Adipocyte (in vitro differentiated cells): ENCODE measurements around the gene ZNF417.
"Not testable (repeated sequence)": the region's sequence is repeated elsewhere in the genome, so short reads cannot be mapped to it uniquely, and the experiment has no call there.

Experiments
- DNase-seq: peaks from one replicate; pipeline ENCODE4 v3.0.0-alpha.2; 2015; ENCODE audit warnings: low read depth
- H3K27me3 ChIP-seq: replicated peaks from 2 replicates; pipeline ENCODE4 v1.7.0; 2013; ENCODE audit warnings: mild to moderate bottlenecking, low read length, moderate library complexity; ENCODE audit not compliant: control insufficient read depth, insufficient read depth
- H3K36me3 ChIP-seq: 2 replicates; pipeline ENCODE4 v1.7.0; 2013; ENCODE audit warnings: low read length, mild to moderate bottlenecking, moderate library complexity; ENCODE audit not compliant: control insufficient read depth, insufficient read depth, severe bottlenecking
- H3K4me1 ChIP-seq: 2 replicates; pipeline ENCODE4 v1.7.0; 2013; ENCODE audit warnings: mild to moderate bottlenecking, low read length, moderate library complexity; ENCODE audit not compliant: control insufficient read depth, insufficient read depth
- H3K4me3 ChIP-seq: 2 replicates; pipeline ENCODE4 v1.7.0; 2013; ENCODE audit warnings: mild to moderate bottlenecking, low read length, moderate library complexity
- H3K9ac ChIP-seq: 2 replicates; pipeline ENCODE4 v1.7.0; 2013; ENCODE audit warnings: mild to moderate bottlenecking, low read length, moderate library complexity
- H3K9me3 ChIP-seq: 2 replicates; pipeline ENCODE4 v1.7.0; 2013; ENCODE audit warnings: mild to moderate bottlenecking, low read length, moderate library complexity; ENCODE audit not compliant: control insufficient read depth

Gene ZNF417

GRCh38 chr19:57916168-57916995 is at the start of gene ZNF417:
Gene ZNF417, minus strand, starts transcription at chr19:57916592. Its CDS starts 181 bp downstream, at chr19:57916411.
- peak within 1 kb of the TSS; percentile 97 for H3K4me3 ChIP-seq
- peak within 1 kb of the TSS; percentile 95 for H3K9ac ChIP-seq
- peaks cover 15% of the 10 kb centered on the region for H3K36me3 ChIP-seq
- not testable (repeated sequence) for H3K4me1 ChIP-seq, H3K9me3 ChIP-seq, H3K27me3 ChIP-seq
- peak; percentile 97 for DNase-seq

GRCh38 chr19:57964761-57965160 is 48.4 kb upstream of the ZNF417 start:
- peaks cover 86% of the 10 kb centered on the region for H3K9me3 ChIP-seq
- H3K4me1 ChIP-seq: no peaks in the 10 kb centered on the region
- H3K36me3 ChIP-seq: peaks cover 68% of the 10 kb centered on the region
- H3K27me3 ChIP-seq: no peaks in the 10 kb centered on the region
- peak overlapping the region; percentile 19 for H3K4me3 ChIP-seq
- no peak for DNase-seq
- no peak overlapping the region for H3K9ac ChIP-seq

GRCh38 chr19:57961785-57962184 is 45.4 kb upstream of the ZNF417 start:
- no peaks in the 10 kb centered on the region for H3K4me1 ChIP-seq
- H3K9ac ChIP-seq: no peak overlapping the region
- no peaks in the 10 kb centered on the region for H3K27me3 ChIP-seq
- H3K36me3 ChIP-seq: peaks cover 57% of the 10 kb centered on the region
- peaks cover 82% of the 10 kb centered on the region for H3K9me3 ChIP-seq
- no peak overlapping the region for H3K4me3 ChIP-seq
- DNase-seq: no peak

GRCh38 chr19:57954996-57955395 is 38.6 kb upstream of the ZNF417 start:
- H3K36me3 ChIP-seq: peaks cover 12% of the 10 kb centered on the region
- DNase-seq: no peak

GRCh38 chr19:57949702-57950101 is 33.3 kb upstream of the ZNF417 start:
- no peaks in the 10 kb centered on the region for H3K36me3 ChIP-seq
- H3K9me3 ChIP-seq: peaks cover 4% of the 10 kb centered on the region
- peaks cover 13% of the 10 kb centered on the region for H3K4me1 ChIP-seq

More at GRCh38 chr19:57954996-57955395, 38.6 kb upstream of the ZNF417 start:
- no peaks in the 10 kb centered on the region for H3K27me3 ChIP-seq
- no peak overlapping the region for H3K9ac ChIP-seq
- H3K4me1 ChIP-seq: no peaks in the 10 kb centered on the region
- H3K4me3 ChIP-seq: no peak overlapping the region
- peaks cover 28% of the 10 kb centered on the region for H3K9me3 ChIP-seq

GRCh38 chr19:57949296-57949695 is 32.9 kb upstream of the ZNF417 start:
- H3K9me3 ChIP-seq: peaks cover 4% of the 10 kb centered on the region
- no peak overlapping the region for H3K4me3 ChIP-seq
- no peaks in the 10 kb centered on the region for H3K36me3 ChIP-seq
- H3K9ac ChIP-seq: no peak overlapping the region
- peaks cover 13% of the 10 kb centered on the region for H3K4me1 ChIP-seq
- no peaks in the 10 kb centered on the region for H3K27me3 ChIP-seq
- no peak for DNase-seq

More at GRCh38 chr19:57949702-57950101, 33.3 kb upstream of the ZNF417 start:
- Histone ChIP-seq H3K4me3 (no peak overlapping the region), H3K9ac (no peak overlapping the region), H3K27me3 (no peaks in the 10 kb centered on the region)
- no peak for DNase-seq

- Histone ChIP-seq H3K9ac (peak within 1 kb of the TSS; percentile 92), H3K4me1 (peaks cover 13% of the 10 kb centered on the region), H3K27me3 (no peaks in the 10 kb centered on the region), H3K4me3 (peak within 1 kb of the TSS; percentile 88), H3K36me3 (peaks cover 12% of the 10 kb centered on the region), H3K9me3 (peaks cover 2% of the 10 kb centered on the region)
- peak; percentile 97 for DNase-seq
Measured at GRCh38 chr19:57947419-57948134, 31.2 kb upstream of the ZNF417 start, which contains the start of gene ZNF256. Gene ZNF256, minus strand, starts transcription at chr19:57947706. Its CDS starts 232 bp downstream, at chr19:57947474.

GRCh38 chr19:57947088-57947418 is 30.7 kb upstream of the ZNF417 start:
- H3K9me3 ChIP-seq: peaks cover 8% of the 10 kb centered on the region

GRCh38 chr19:57946316-57946715 is 29.9 kb upstream of the ZNF417 start:
- Histone ChIP-seq H3K4me1 (peaks cover 13% of the 10 kb centered on the region), H3K4me3 (peak overlapping the region; percentile 88), H3K9ac (no peak overlapping the region), H3K36me3 (peaks cover 24% of the 10 kb centered on the region), H3K9me3 (peaks cover 15% of the 10 kb centered on the region), H3K27me3 (no peaks in the 10 kb centered on the region)
- no peak for DNase-seq

More at GRCh38 chr19:57947088-57947418, 30.7 kb upstream of the ZNF417 start:
- Histone ChIP-seq H3K4me3 (peak overlapping the region; percentile 88), H3K27me3 (no peaks in the 10 kb centered on the region), H3K9ac (peak overlapping the region; percentile 92), H3K36me3 (peaks cover 17% of the 10 kb centered on the region), H3K4me1 (peaks cover 13% of the 10 kb centered on the region)
- DNase-seq: no peak

- Histone ChIP-seq H3K4me3 (no peak overlapping the region), H3K9ac (no peak overlapping the region), H3K27me3 (no peaks in the 10 kb centered on the region), H3K36me3 (peaks cover 49% of the 10 kb centered on the region), H3K4me1 (peaks cover 10% of the 10 kb centered on the region), H3K9me3 (peaks cover 24% of the 10 kb centered on the region)
- no peak for DNase-seq
Measured at GRCh38 chr19:57941593-57941992, 25.2 kb upstream of the ZNF417 start.

- Histone ChIP-seq H3K36me3 (peaks cover 23% of the 10 kb centered on the region), H3K9me3 (peaks cover 3% of the 10 kb centered on the region), H3K9ac (no peak overlapping the region), H3K4me3 (no peak overlapping the region), H3K27me3 (no peaks in the 10 kb centered on the region), H3K4me1 (peaks cover 4% of the 10 kb centered on the region)
- no peak for DNase-seq
Measured at GRCh38 chr19:57935731-57936130, 19.3 kb upstream of the ZNF417 start.
